IPS-18a (cell line): ENCODE data around the gene ZBTB20.

Experiments used
- H3K27ac ChIP-seq: one replicate; pipeline ENCODE4 v1.5.1; 2013; ENCODE audit warnings: low read length
- H3K27me3 ChIP-seq: one replicate; pipeline ENCODE4 v1.6.1; 2013; ENCODE audit warnings: mild to moderate bottlenecking, low read length; ENCODE audit not compliant: control insufficient read depth, insufficient read depth
- H3K36me3 ChIP-seq: one replicate; pipeline ENCODE4 v1.6.1; 2013; ENCODE audit warnings: low read depth, low read length; ENCODE audit not compliant: control insufficient read depth
- H3K4me1 ChIP-seq: one replicate; pipeline ENCODE4 v1.6.1; 2013; ENCODE audit warnings: low read depth, low read length; ENCODE audit not compliant: control insufficient read depth
- H3K4me3 ChIP-seq: one replicate; pipeline ENCODE4 v1.5.1; 2013; ENCODE audit warnings: low read length
- H3K9ac ChIP-seq: one replicate; pipeline ENCODE4 v1.6.1; 2013; ENCODE audit warnings: mild to moderate bottlenecking, low read length, moderate library complexity
- H3K9me3 ChIP-seq: one replicate; pipeline ENCODE4 v1.6.1; 2013; ENCODE audit warnings: low read depth, low read length; ENCODE audit not compliant: control insufficient read depth

The ZBTB20 gene

DNA sequence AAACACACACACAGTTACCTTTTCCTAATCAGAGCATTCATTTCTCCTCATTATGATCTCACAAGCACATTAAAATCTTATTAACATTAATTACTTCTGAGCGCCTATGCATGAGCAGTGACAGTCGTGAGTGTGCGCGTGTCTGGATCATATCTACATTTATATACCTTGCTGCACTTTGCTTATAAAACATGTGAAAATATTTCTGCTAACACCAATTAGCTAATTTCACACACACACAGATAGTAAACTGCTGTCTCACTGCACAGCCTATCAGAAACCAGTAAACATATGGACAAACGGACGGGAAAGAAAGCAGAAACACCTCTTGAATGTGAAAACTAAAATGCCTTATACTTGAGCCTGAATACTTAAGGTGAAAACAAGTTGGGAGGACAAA is 64.8 kb downstream of the ZBTB20 start:
- Histone ChIP-seq H3K9ac (no peak overlapping the region), H3K9me3 (no peaks in the 10 kb centered on the region), H3K27ac (no peak overlapping the region), H3K4me3 (no peak overlapping the region), H3K27me3 (no peaks in the 10 kb centered on the region), H3K4me1 (no peaks in the 10 kb centered on the region), H3K36me3 (no peaks in the 10 kb centered on the region)

DNA sequence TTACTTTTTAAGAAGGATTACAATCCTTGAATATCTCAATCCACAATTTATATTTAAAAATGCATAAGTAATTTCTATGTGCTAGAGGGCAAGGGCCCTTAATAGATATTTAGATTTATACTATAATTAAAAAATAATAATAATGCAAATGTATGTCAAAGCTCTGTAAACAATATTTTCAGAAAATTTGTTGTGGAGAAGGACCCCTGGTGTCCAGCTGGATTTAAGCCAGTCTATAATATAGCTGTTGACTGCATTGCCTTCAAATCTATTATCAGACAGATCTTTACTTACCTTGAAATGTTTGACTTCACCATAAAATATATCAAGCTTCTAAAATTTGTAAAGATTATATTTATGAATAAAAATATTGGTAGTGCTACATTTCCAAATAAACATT is 65.6 kb downstream of the ZBTB20 start:
- H3K27ac ChIP-seq, result no peak overlapping the region
- no peak overlapping the region for H3K4me3 ChIP-seq
- no peaks in the 10 kb centered on the region for H3K4me1 ChIP-seq
- H3K9ac ChIP-seq, result no peak overlapping the region
- H3K27me3 ChIP-seq, result no peaks in the 10 kb centered on the region
- no peaks in the 10 kb centered on the region for H3K9me3 ChIP-seq
- no peaks in the 10 kb centered on the region for H3K36me3 ChIP-seq

DNA sequence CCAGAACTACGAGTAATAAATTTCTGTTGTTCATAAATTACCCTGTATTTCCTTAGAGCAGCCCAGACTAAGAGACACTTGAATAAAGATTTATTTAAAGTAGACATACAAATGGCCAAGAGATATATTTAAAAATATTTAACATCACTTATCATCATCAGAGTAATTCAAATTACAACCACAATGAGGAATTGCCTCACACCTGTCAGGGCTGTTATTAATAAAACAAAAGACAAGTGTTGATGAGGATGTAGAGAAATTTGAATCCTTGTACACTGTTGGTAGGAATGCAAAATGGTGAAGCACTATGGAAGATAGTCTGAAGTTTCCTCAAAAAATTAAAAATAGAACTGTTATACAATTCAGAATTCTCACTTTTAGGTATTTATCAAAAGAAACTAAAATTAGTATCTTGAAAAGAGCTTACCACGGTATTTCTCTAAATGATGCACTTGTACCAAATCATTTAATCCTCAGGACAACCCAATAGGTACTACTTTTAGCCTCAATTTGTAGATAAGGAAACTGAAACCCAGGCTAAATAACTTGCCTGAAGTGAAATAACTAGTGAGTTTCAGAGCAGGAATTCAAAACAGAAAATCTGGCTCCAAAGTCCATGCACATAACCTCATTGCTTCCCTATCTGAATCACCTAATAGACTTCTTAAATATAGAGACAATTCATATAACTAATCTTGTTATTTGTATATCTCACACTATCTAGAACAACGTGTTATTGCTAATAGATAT is 69.4 kb downstream of the ZBTB20 start:
- Histone ChIP-seq H3K36me3 (no peaks in the 10 kb centered on the region), H3K4me3 (no peak overlapping the region), H3K27ac (no peak overlapping the region), H3K4me1 (no peaks in the 10 kb centered on the region), H3K9me3 (no peaks in the 10 kb centered on the region), H3K9ac (no peak overlapping the region), H3K27me3 (no peaks in the 10 kb centered on the region)

DNA sequence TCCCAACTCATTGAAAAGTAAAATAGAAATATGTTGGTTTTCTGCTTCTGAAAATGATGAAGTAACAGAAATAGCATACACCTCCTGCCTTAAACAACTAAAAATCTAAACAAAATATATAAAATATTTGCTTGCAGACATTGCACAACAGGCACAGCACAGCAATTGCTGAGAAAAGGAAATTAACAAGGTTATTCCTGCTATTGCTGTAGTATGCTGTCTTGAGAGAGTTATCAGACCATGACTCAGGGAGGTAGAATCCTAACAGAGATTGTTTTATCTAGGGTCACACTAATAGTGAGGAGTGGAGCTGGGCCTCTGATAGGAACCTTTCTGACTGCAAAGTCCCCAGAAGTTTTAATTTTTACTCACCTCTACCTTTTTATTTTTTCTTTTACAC is 72.6 kb downstream of the ZBTB20 start:
- H3K4me1 ChIP-seq, result no peaks in the 10 kb centered on the region
- H3K9ac ChIP-seq, result no peak overlapping the region
- no peaks in the 10 kb centered on the region for H3K27me3 ChIP-seq
- H3K9me3 ChIP-seq, result no peaks in the 10 kb centered on the region
- H3K4me3 ChIP-seq, result no peak overlapping the region
- H3K27ac ChIP-seq, result no peak overlapping the region
- no peaks in the 10 kb centered on the region for H3K36me3 ChIP-seq

DNA sequence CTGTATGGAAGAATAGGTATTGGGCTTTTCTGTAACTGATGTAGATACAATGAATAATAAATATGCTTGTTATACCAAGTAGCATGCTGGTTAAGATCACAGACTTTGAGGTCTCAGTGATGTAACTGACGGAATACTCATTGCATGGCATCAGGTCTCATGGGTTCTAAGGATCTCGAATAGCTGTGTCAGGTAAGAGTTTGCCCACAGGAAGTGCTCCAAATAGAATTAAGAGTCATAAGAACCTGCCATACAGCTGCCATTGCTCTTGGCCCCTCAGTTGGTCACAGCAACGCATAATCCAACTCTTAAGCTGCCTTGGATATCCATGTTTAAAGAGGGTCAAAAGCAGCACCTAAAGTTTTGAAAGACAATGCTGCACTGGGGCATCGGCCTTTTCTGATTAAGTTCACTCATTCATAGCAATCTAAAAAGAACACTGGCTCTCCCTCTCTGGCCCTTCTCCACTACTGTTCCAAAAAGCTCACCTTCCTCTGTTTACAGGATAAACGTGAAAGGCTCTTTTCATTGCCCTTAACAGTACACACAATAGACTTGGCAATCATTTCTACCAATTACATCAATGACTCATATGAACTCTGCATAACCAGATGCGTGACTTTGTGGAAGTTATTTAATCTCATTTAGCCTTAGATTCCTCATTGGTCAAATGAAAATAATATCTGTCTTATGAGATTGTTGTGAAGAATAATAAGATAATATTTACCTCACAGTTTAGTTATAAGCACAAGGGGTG is 74.6 kb downstream of the ZBTB20 start:
- H3K9ac ChIP-seq, result no peak overlapping the region
- no peaks in the 10 kb centered on the region for H3K27me3 ChIP-seq
- H3K9me3 ChIP-seq, result no peaks in the 10 kb centered on the region
- no peaks in the 10 kb centered on the region for H3K36me3 ChIP-seq
- no peak overlapping the region for H3K27ac ChIP-seq
- no peaks in the 10 kb centered on the region for H3K4me1 ChIP-seq
- no peak overlapping the region for H3K4me3 ChIP-seq

DNA sequence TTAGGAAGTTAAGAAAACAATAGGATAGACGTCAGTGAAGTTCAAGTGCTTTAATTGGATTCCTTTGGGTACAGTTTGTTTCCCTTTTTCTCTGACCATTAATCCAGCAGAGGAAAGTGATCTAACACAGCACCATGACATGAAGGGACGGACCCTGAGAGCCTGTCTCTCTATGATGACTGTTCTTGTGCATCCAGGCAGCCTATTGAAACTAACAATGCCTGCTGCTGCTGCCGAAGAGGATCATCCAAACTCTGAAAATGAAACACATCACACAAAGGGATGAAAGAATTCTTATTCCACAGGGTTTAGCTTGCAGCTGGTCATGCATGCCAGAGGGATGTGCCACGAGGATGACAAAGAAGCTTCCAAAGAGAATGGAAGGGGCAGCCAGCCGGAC is 75.5 kb downstream of the ZBTB20 start:
- Histone ChIP-seq H3K4me3 (no peak overlapping the region), H3K9ac (no peak overlapping the region), H3K27ac (no peak overlapping the region), H3K36me3 (no peaks in the 10 kb centered on the region), H3K4me1 (no peaks in the 10 kb centered on the region), H3K27me3 (no peaks in the 10 kb centered on the region), H3K9me3 (no peaks in the 10 kb centered on the region)

DNA sequence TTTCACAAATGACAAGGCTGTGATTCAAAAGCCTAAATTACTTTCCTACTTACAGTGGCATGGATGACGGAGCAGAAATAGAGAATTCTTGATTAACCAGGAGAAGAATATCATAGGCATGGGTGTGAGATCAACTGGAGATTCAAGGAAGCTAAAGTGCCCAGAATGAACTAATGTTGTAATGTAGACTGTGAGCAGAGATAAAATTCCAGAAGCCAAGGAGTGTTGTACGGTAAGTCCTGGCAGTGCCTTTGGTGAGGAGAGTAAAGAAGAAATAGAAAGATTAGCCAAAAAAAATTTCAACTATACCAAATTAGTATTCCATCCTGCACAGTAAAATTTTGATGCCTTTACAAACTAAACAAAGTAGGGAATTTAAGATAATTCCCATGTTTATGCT is 75.9 kb downstream of the ZBTB20 start:
- H3K27me3 ChIP-seq, result no peaks in the 10 kb centered on the region
- no peaks in the 10 kb centered on the region for H3K36me3 ChIP-seq
- H3K4me1 ChIP-seq, result no peaks in the 10 kb centered on the region
- H3K4me3 ChIP-seq, result no peak overlapping the region
- no peak overlapping the region for H3K27ac ChIP-seq
- no peak overlapping the region for H3K9ac ChIP-seq
- no peaks in the 10 kb centered on the region for H3K9me3 ChIP-seq

DNA sequence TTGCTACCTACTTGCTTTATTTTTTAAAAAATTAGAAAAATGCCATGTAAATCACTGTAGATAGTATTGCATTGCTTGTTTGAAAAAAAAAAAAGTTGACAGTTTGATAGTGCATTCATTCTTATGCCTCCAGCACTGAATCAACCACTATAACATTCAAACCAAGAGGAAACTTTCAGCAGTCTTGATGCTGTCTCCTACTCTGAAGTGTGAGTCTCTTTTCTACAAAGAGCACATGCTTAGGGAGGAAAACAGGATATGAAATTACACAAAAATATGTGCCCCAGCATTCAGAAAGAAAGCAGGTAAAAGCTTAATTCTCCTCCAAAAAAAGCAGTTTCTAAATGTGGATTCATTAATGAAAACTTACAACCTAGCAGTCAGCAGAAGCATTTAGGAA is 78.3 kb downstream of the ZBTB20 start:
- Histone ChIP-seq H3K36me3 (no peaks in the 10 kb centered on the region), H3K9ac (no peak overlapping the region), H3K27me3 (no peaks in the 10 kb centered on the region), H3K9me3 (no peaks in the 10 kb centered on the region), H3K4me3 (no peak overlapping the region), H3K4me1 (no peaks in the 10 kb centered on the region), H3K27ac (no peak overlapping the region)

DNA sequence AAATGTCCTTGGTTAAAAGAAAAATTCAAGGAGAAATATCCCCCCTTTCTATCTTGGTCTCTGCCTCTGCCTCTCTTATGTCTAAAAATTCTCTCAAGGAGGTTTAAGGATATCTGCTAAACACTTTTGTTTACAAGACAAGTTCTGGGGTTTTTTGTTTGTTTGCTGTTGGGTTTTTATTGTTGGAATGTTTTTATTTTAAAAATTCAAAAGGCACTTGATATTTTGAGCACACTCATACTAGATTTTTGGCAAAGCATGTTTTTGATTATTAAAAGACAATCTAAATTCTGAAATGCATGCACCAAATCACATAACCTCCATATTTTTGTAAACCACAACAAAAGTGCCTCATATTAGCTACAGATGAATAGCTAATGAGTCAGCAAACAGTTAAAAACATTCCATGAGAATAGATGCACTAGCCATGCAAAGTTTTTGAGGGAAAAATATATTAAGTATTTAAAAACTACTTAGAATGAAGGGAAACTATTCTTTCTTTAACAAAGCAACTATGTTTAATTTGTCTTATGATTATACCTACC is 84.6 kb downstream of the ZBTB20 start:
- H3K4me3 ChIP-seq, result no peak overlapping the region
- H3K9me3 ChIP-seq, result no peaks in the 10 kb centered on the region

DNA sequence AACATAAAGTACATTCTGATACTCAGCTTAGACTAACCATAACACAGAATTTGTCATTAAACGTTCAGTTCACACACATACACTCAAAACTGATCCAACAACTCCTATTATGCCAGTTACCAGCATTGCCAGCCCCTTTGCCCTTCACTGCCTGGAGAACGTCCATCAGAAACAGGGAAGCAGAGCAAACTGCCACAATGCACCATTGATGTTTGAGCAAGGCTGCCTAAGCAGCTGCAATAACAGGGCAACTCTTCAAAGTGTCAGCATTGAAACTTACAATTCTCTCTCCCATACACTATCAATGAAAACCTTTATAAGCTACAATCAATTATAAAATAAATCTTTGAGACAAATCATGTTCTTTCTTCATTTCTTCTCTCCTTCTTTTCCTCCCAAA is 85.1 kb downstream of the ZBTB20 start:
- H3K27me3 ChIP-seq, result no peaks in the 10 kb centered on the region
- no peaks in the 10 kb centered on the region for H3K36me3 ChIP-seq
- H3K9ac ChIP-seq, result no peak overlapping the region
- H3K27ac ChIP-seq, result no peak overlapping the region
- H3K4me3 ChIP-seq, result no peak overlapping the region
- H3K4me1 ChIP-seq, result no peaks in the 10 kb centered on the region
- no peaks in the 10 kb centered on the region for H3K9me3 ChIP-seq

More for the DNA sequence above, 84.6 kb downstream of the ZBTB20 start:
- Histone ChIP-seq H3K27me3 (no peaks in the 10 kb centered on the region), H3K36me3 (no peaks in the 10 kb centered on the region), H3K4me1 (no peaks in the 10 kb centered on the region), H3K9ac (no peak overlapping the region), H3K27ac (no peak overlapping the region)

DNA sequence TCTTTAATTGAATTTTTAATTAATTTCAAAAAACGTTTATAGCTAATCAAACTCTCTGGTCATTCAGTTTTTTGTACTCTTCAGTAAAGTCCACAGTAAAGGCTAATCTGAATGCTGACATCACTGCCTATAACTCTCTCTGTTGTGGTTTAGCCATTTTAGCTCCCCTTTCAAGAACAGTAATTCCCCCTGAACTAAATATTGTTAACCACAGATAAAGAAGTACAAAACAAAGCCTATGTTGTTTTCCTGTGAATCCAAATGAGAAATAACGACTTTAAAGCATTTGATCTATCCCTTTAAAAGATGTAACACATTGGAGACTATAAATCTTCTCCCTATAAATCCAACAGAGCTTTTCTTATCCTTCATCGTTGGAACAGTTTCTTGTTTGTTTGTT is 94.2 kb downstream of the ZBTB20 start:
- Histone ChIP-seq H3K4me3 (no peak overlapping the region), H3K27me3 (no peaks in the 10 kb centered on the region), H3K4me1 (no peaks in the 10 kb centered on the region), H3K27ac (no peak overlapping the region), H3K36me3 (no peaks in the 10 kb centered on the region), H3K9me3 (no peaks in the 10 kb centered on the region), H3K9ac (no peak overlapping the region)

DNA sequence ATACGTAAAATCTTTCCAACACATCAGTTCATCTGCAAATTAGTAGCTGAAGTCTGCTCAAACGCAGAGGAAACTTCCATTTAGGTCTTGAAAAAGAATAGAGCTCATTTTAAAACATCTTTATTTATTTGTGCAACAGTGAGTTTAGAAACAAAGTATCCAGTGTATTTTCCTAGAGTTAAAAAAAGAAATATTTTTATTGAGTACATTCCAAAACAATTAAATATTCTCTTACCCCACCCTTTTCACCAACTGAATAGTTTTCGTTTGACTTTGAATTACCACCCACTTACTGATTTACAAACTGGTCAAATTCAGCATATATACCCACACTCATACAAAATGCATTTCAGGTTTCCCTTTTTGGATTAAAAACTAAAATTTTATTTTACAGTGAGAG is 104.7 kb downstream of the ZBTB20 start:
- H3K27ac ChIP-seq, result no peak overlapping the region
- no peaks in the 10 kb centered on the region for H3K36me3 ChIP-seq
- no peak overlapping the region for H3K4me3 ChIP-seq
- no peaks in the 10 kb centered on the region for H3K27me3 ChIP-seq
- H3K9ac ChIP-seq, result no peak overlapping the region
- no peaks in the 10 kb centered on the region for H3K9me3 ChIP-seq
- no peaks in the 10 kb centered on the region for H3K4me1 ChIP-seq
